ENCODE results near the gene DHCR7.

Gene DHCR7

GRCh38 chr11:71448257-71449171 lies at the start of gene DHCR7:
Gene DHCR7 (minus strand): TSS chr11:71448393. CDS start chr11:71444952, 3,441 bp downstream.
- peak; percentile 90 for DNase-seq (ENCODE audit: low read depth)

DNA sequence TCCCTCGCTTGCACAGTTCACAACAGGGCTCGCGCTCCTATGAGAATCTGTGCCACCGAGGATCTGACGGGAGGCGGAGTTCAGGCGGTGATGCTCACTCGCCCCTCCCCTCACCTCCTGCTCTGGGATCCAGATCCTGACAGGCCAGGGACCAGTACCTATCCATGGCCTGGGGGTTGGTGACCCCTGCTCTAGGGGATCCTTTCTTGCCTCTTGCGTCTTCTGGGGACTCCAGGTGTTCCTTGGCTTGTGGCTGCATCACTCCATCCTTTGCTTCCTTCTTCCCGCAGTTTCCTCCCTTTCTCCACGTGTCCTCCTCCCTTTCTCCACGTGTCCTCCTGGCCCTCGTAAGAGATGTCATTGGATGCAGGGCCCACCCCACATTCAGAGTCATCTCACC lies 48.2 kb upstream of the DHCR7 start:
- no peak for DNase-seq (ENCODE audit: low read depth)

GRCh38 chr11:71495286-71496230 lies 47.4 kb upstream of the DHCR7 start:
- DNase-seq (ENCODE audit: low read depth): no peak

GRCh38 chr11:71491940-71492339 lies 43.7 kb upstream of the DHCR7 start:
- no peak for DNase-seq (ENCODE audit: low read depth)

DNA sequence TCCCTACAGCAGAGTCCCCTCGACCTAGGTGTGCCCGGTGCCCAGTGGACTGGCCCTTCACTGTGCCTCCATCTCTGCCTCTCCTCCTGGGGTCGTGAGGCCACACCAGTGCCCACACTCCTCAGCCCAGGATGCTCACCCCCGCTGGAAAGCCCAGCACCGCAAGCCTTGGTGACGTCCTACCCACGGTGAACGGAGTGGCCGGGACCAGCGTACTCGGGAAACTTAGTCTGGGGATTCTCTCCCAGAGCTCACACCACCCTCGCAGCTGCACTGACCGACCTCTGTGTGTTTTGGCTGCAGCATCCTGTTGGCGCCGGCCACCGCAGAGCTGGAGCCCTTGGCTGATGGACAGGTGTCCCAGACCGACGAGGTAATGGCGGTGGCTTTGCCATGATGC lies 43.3 kb upstream of the DHCR7 start:
- DNase-seq (ENCODE audit: low read depth): no peak

GRCh38 chr11:71490731-71491390 lies 42.7 kb upstream of the DHCR7 start:
- DNase-seq (ENCODE audit: low read depth): no peak

- DNase-seq (ENCODE audit: low read depth): no peak
These were observed 42.0 kb upstream of the DHCR7 start for GRCh38 chr11:71490044-71490730.

DNA sequence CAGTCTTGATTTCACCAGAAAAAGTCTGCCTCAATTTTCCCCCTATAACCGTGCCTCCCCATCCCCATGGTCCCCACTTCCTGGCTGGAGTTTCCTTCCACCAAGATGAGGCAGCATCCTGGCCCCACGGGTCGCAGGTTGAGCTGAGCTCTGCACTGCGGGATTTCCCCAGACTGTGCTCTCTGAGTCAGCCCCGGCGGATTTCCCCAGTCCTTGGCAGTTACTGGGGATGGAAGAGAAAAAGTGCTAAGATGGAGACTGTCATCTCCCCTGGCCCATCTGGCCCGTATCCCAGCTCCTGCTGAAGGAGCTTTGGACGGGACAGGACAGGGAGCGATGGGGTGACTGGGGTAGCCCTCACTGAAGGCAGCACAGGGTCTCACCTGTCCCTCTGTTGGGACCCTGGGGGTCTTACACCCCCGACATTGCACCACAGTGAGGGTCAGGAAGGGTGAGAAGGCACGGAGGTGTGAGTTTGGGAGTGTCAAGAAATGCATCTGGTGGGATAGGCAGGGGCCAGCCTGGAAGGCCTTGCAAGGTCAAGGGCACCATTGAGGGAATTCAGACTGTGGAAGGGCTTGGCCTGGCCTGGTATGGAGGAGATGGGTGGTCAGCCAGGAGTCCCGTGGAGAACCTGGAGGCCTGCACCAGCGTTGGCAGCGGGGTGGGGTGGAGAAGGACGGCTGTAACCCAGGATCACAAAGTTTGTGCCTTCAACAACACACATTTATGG lies 41.3 kb upstream of the DHCR7 start:
- no peak for DNase-seq (ENCODE audit: low read depth)

DNA sequence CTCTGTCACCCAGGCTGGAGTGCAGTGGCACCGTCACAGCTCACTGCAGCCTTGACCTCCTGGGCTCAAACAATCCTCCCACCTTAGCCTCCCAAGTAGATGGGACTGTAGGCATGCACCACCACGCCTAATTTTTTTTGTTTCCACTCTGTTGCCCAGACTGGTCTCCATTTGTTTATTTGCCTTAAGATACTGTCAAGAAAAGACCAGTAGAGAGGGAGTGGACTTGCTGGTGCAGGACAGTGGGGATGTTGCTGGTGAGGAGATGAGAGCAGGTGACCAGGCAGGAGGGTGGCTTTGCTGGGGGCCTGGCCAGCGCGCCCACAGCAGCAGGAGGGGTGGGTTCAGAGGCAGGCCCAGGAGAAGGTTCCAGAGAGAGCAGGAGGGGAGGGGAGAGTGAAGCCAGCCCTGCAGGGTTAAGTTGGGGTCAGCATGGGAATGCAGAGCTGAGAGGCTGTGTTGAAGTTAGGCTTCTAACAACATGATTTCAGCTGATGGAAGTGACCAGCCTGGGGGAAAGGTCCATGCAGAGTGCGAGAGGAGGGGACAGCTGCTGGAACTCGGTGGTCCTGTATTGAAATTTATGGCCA lies 40.6 kb upstream of the DHCR7 start:
- DNase-seq (ENCODE audit: low read depth): no peak

GRCh38 chr11:71486320-71486719 lies 38.1 kb upstream of the DHCR7 start:
- no peak for DNase-seq (ENCODE audit: low read depth)

- no peak for DNase-seq (ENCODE audit: low read depth)
These were observed 37.3 kb upstream of the DHCR7 start for GRCh38 chr11:71485466-71485865.

- DNase-seq (ENCODE audit: low read depth): no peak
These were observed 36.8 kb upstream of the DHCR7 start for GRCh38 chr11:71485063-71485399.

DNA sequence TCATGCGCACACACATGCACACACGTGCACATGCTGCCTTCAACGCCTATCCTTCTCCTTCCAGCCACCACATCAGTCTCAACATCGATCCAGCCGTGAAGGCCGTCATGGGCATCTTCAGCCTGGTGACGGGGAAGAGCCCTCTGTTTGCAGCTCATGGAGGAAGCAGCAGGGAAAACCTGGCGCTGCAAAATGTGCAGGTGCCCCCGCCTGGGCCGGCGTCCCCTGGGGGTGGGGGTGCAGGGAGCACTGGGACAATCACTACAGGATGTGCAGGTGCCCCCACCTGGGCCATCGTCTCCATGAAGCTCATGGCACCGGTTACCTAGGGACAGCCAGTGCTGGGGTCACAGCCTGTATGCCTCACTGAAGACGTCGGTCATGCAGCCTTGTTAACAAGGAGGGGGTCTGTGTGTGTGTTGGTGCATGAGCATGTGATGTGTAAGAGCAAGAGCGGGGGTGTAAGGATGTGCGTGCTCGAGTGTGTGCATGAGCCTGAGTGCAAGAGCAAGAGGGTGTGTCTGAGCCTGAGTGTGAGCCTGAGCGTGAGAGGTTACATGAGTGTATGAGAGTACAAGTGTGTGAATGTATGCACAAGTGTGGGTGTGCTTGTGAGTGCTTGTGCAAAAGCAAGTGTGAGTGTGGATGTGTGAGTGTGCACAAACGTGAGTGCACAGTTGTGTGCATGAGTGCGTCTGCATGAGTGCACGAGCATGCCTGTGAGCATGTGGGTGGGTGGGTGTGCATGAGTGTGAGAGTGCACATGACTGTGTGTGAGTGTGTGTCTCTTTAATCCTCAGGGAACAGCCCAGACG lies 36.3 kb upstream of the DHCR7 start:
- no peak for DNase-seq (ENCODE audit: low read depth)

DNA sequence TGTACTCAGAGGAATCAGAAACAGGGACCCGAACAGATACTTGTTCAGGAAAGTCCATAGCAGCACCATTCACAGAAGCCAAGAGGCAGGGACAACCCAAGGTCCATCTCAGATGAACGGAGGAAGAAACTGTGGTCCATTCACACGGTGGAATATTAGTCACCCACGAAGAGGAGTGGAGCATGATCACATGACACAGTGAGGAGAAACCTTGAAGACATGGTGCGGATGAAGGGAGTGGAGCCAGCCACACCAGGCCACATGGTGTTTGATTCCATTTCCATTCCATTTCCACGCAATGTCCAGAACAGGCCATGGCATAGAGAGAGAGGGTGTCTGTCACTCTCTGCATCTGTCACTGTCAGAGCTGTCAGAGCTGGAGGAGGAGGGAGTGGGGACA lies 35.5 kb upstream of the DHCR7 start:
- DNase-seq (ENCODE audit: low read depth): no peak

DNA sequence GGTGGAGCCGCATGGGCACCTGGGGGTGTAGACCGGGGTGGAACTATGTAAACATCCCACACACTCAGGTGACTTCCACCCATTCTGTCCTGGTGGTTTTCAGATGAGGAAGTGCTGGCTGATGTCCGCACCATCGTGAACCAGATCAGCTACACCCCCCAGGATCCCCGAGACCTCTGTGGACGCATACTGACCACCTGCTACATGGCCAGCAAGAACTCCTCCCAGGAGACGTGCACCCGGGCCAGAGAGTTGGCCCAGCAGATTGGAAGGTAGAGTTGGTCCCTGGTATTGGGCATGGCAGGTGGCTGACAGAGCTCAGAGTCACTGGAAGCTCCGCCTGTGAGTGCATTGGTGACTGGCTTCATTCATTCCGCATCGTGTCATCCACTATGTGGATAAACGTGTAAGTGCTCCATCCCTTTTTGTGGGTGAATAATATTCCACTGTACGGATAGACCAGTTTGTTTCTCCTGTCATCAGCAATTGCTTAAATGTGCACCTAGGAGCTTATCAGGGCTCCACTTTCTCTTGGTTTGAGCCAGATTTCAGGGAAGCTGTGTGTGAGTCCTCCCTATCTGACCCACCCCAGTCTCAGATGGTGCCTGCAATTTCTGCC lies 34.7 kb upstream of the DHCR7 start:
- no peak for DNase-seq (ENCODE audit: low read depth)

DNA sequence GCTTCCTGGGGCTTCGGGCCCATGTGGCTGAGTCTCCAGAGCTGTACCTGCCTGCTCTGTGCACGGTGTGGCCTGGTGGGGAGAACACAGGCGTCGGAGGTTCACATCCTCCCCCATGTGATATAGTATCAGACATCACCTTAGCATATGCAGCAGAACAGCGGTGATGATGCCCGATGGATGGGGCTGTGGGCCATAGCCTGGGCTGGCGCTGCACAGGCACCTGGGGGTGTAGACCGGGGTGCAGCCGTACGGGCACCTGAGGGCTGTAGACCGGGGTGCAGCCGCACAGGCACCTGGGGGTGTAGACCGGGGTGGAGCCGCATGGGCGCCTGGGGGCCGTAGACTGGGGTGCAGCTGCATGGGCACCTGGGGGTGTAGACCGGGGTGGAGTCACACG lies 34.0 kb upstream of the DHCR7 start:
- no peak for DNase-seq (ENCODE audit: low read depth)

DNA sequence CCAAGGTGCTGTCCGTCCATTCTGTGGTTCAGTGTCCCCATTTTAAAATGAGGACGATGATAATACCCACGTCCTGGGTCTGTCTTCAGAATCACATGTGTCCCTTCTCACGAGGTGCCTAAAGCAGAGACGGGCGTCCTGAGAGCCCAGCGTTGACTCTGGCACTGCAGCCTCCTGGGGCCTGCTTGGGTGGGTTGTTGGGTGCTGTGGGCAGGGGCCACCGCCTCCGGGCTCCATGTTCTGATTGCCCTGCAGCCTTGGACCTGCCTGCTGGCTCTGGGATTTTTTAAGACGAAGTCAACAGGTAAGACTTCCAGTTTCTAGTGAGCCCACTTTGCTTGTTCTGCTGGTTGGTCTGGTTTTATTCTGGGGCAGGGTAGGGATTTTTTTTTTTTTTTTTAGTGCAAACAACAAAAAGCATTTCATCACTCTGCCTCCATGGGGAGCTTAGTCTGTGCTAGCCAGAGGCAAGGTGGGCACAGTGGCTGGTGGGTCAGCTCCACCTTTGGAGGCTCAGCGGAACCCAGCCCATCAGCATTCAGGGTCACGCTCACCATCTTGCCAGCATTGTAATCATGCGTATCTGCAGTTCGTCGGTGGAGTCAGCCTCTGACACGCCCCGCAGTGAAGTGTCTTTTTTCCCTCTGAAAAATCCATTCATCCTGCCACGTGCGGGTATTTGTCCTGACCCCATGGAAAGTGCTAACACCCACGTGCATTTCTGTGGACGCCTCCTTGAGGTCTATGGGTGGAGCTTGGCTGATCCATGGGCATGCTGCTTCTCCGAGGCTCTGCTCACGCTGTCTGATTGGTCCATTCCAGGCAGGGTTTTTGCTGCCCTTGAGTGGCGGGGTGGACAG lies 33.1 kb upstream of the DHCR7 start:
- DNase-seq (ENCODE audit: low read depth): no peak

GRCh38 chr11:71478528-71478840 lies 30.3 kb upstream of the DHCR7 start:
- DNase-seq (ENCODE audit: low read depth): no peak
